HK-2 (cell line): ENCODE measurements around the gene EHMT1.
"Not testable (repeated sequence)": the region's sequence is repeated elsewhere in the genome, so short reads cannot be mapped to it uniquely, and the experiment has no call there.

Experiments
- DNase-seq: peaks from one replicate; pipeline ENCODE4 v3.0.0-alpha.2; 2018; ENCODE audit not compliant: unreplicated experiment

Gene EHMT1

GRCh38 chr9:137761793-137762192 lies 143.0 kb downstream of the EHMT1 start:
- DNase-seq: no peak

GRCh38 chr9:137762414-137763061 lies 143.7 kb downstream of the EHMT1 start:
- DNase-seq: no peak

DNA sequence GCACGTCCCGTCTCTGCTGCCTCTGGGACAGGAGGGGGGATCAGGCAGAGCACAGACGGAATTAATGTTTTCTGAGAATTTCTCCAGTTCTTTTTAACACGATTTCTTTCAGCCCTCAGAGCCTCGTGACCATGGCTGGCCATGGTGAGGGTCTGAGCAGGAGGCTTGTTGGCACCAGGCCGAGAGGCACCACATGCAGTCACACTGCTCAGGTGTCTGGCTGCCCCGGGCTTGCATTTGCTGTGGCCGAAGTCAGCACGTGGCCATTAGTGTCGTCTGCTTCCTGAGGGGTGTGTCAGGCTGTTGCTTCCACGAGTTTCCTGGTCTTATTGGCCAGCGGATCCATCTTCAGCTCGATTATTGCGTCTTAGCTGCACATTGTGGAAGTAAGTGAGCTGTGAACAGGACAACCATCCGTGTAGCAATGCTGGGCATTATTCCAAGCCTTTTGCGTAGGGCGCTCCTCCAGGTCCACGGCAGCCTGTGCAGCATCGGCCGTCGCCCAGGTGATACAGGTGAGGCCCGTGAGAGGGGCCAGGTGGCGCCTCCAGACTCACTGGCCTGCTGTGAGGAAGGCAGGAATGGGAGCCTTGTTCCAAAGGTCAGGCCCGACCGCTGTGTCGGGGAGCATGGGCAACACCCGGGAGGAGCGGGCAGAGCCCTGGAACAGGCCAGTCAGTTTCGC lies 144.6 kb downstream of the EHMT1 start:
- no peak for DNase-seq

DNA sequence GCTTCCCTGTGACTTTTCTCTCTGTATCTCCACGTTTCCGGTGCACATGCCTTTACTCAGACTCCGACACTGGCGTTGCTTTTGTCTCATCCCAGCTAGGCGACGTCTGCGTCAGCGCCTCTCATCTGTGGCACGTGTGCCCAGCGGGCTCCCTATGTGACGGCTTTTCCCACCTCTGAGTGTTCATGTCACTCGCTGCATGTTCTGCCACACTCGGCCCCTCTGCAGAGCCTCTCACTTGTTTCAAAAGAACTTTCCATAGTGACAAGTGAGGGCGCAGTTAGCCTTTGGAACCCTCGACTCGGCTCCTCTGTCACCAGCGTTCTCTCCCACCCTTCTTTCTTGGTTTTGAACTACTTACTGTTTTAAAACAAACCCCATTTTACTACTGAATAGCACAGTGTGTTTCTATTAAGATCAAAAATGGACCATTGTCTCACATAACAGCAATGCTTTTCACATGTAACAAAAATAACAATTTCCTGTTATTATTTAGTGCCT lies 145.4 kb downstream of the EHMT1 start:
- DNase-seq: no peak

GRCh38 chr9:137764981-137765380 lies 146.2 kb downstream of the EHMT1 start:
- DNase-seq: no peak

DNA sequence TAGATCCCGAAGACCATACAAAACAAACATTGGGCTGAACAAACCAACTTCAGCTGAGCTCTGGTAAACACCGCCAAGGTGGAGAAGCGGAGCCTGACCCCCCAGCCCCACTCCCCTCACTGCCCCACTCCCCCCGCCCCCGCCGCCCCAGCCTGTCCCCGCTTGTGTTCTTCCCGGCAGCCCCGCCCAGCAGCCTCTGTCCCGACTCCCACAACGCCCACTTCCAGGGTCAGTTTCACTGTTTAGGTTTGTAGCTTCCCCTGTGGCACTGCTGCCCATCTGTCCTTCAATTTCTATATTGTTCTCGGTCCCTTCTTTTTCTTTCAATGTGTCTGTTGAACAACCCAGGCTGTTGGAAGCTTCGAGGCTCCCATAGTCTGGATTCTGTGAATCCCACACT lies 146.7 kb downstream of the EHMT1 start:
- no peak for DNase-seq

GRCh38 chr9:137771580-137771979 lies 152.8 kb downstream of the EHMT1 start:
- no peak for DNase-seq

DNA sequence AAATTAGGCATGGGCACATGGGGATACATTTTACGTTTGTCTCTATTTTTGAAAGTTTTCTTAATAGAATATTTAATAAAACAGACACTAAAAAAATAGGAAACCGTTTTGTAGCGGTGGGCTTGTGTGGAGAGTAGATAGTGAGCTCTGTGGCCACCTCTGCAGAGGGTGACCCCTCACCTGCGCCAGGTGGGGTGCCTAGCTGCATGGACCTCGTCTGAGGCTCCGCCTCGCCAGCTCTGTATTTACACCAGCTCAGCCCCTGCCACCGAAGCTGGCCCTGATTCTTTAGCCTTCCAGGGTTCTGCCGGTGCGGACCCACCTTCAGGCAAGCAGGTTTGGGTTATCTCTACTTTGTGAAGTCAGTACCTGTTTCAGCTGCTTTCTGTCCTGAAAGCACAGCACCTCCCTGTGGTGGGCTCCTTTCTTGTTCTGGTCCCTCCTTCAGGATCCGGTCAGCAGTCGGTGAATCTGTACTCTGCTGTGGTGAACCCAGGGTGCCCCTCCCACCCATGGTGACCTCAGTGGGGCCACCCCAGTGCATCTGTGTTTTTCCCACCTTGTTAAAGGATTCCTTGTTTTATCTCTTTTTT lies 153.6 kb downstream of the EHMT1 start:
- DNase-seq: no peak

GRCh38 chr9:137774775-137775386 lies 156.1 kb downstream of the EHMT1 start:
- DNase-seq: no peak

DNA sequence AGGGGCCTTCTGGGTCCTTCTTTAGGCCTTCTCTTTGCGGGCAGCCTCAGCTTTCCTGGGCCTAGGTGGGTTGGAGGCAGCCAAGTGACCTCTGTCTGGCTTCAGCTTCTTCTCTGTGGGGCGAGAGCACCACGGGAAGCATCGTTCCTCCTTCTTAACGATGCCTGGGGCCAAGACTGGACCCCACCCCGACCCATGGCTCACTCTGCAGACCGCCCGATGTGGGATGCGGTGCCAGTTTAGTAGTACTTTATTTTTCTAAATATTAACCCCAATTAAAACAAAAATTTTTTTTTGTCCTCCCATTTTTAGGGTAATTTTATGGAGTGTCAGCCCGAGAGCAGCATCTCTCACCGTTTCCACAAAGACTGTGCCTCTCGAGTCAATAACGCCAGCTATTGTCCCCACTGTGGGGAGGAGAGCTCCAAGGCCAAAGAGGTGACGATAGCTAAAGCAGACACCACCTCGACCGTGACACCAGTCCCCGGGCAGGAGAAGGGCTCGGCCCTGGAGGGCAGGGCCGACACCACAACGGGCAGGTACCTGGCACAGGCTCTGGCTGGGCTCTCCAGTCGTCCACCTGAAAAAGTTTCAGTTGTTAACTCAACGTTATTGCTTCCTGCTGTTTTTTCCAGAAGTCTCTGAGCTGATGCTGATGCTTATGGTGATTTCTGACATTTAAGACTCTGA lies 157.6 kb downstream of the EHMT1 start:
- no peak for DNase-seq

- no peak for DNase-seq
Observed at GRCh38 chr9:137777761-137778160, 159.0 kb downstream of the EHMT1 start.

- no peak for DNase-seq
Observed at GRCh38 chr9:137778336-137778735, 159.5 kb downstream of the EHMT1 start.

GRCh38 chr9:137778914-137779313 lies 160.1 kb downstream of the EHMT1 start:
- no peak for DNase-seq

- DNase-seq: not testable (repeated sequence)
Observed at GRCh38 chr9:137780031-137780430, 161.2 kb downstream of the EHMT1 start.

- DNase-seq: no peak
Observed at GRCh38 chr9:137781906-137782585, 163.2 kb downstream of the EHMT1 start.

- no peak for DNase-seq
Observed at GRCh38 chr9:137783521-137783920, 164.7 kb downstream of the EHMT1 start.

DNA sequence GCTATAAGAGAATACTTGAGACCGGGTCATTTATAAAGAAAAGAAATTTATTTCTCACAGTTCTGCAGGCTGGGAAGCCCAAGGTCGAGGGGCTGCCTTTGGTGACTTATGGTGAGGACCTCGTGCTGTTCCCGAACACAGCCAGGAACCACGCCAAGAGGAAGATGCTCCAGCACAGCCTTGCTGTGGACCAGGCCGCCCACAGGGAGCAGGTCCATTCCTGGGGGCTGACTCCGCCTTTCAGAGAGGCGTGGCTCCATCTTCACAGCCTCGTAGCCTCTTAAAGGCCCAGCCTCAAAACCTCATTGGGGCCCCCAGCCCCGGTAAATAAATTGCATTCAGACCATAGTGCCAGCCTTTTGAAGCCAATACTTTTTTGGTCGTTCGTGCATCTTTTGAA lies 165.2 kb downstream of the EHMT1 start:
- no peak for DNase-seq

GRCh38 chr9:137784641-137785513 lies 166.1 kb downstream of the EHMT1 start:
- no peak for DNase-seq

DNA sequence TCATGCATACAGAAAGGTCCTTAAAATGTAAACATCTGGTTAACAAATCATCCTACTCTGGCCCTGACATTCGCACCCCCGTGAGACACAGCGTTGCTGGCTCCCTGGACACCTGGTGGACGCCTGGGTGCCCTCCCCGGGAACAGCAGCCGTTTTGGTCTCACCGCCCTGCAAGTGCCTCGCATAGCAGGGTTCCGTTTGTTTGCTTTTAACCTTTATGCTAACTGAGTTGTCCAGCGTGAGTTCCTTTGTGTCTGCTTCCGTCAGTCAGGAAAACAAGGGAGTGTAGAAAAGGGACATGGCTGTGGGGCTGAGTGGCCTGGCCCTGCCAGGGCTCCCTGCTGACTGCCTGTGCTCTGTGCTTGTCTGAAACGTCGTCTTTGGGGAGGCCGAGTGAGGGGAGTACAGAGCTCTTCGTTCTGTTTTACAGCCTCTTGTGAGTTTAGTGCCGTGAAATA lies 166.9 kb downstream of the EHMT1 start:
- DNase-seq: no peak

DNA sequence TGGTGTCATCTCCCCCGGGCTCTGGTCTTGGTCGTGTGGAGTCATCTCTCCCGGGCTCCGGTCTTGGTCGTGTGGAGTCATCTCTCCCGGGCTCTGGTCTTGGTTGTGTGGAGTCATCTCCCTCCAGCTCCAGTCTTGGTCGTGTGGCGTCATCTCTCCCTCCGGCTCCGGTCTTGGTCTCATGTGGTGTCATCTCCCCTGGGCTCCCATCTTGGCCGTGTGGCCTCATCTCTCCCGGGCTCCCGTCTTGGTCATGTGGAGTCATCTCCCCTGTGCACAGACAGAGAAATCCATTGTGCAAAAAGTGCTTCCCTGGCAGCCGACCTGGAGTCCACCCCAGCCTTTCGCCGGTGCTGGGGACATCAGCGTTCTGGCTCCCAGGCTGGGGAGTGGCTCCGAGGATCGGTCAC lies 167.7 kb downstream of the EHMT1 start:
- DNase-seq: no peak
